Osteoblast (primary cell): ENCODE data around the gene PLXNA2. TPM values are rescaled to one million over a fixed set of nuclear protein-coding genes. Genes with fewer than 3 reads are reported as not detected.

Source experiments
- DNase-seq: peaks from one replicate; pipeline ENCODE4 v3.0.0; 2011; ENCODE audit warnings: low spot score, mixed read lengths; ENCODE audit not compliant: insufficient read length; ENCODE audit errors: missing footprints
- H2AFZ ChIP-seq: 2 replicates; pipeline ENCODE4 v1.6.0; 2011; ENCODE audit warnings: mild to moderate bottlenecking, low read length
- H3K27ac ChIP-seq: 2 replicates; pipeline ENCODE4 v1.5.1; 2011; ENCODE audit warnings: mild to moderate bottlenecking, low read depth, low read length, moderate library complexity
- H3K27me3 ChIP-seq: 2 replicates; pipeline ENCODE4 v1.6.0; 2012; ENCODE audit warnings: mild to moderate bottlenecking, control low read depth, inconsistent platforms, low read length, moderate library complexity; ENCODE audit not compliant: insufficient read depth
- H3K36me3 ChIP-seq: 2 replicates; pipeline ENCODE4 v1.5.1; 2011; ENCODE audit warnings: mild to moderate bottlenecking, low read length, control low read depth, moderate library complexity; ENCODE audit not compliant: insufficient read depth
- H3K4me1 ChIP-seq: 2 replicates; pipeline ENCODE4 v1.5.1; 2011; ENCODE audit warnings: mild to moderate bottlenecking, low read length, control low read depth, moderate library complexity; ENCODE audit not compliant: insufficient read depth
- H3K4me2 ChIP-seq: 2 replicates; pipeline ENCODE4 v1.6.0; 2011; ENCODE audit warnings: mild to moderate bottlenecking, low read length; ENCODE audit not compliant: insufficient read depth
- H3K4me3 ChIP-seq: fragments of 200-600 bp; sonication (generic); 3 replicates; pipeline ENCODE4 v1.5.1; 2012; ENCODE audit warnings: mild to moderate bottlenecking, low read length, inconsistent platforms; ENCODE audit not compliant: insufficient read depth
- H3K79me2 ChIP-seq: 2 replicates; pipeline ENCODE4 v1.6.0; 2012; ENCODE audit warnings: mild to moderate bottlenecking, low read length, control low read depth, inconsistent platforms; ENCODE audit not compliant: insufficient read depth
- H3K9me3 ChIP-seq: 2 replicates; pipeline ENCODE4 v1.5.1; 2011; ENCODE audit warnings: low read depth, low read length, control low read depth
- H4K20me1 ChIP-seq: 2 replicates; pipeline ENCODE4 v1.6.0; 2012; ENCODE audit warnings: mild to moderate bottlenecking, low read length, control low read depth; ENCODE audit not compliant: insufficient read depth
- CTCF ChIP-seq: IDR thresholded peaks from 2 replicates; pipeline ENCODE4 v1.5.1; 2011; ENCODE audit warnings: mild to moderate bottlenecking, low read depth, low read length, moderate library complexity; ENCODE audit errors: extremely low read depth
- total RNA-seq: library from RNA; depleted of rRNA; stranded (reverse); fragments of >200 nt; gene quantifications from 2 replicates; pipeline ENCODE4 v1.2.3, GENCODE V29; 2012

The PLXNA2 gene
- total RNA-seq, 1 donor = 3.3 TPM

DNA sequence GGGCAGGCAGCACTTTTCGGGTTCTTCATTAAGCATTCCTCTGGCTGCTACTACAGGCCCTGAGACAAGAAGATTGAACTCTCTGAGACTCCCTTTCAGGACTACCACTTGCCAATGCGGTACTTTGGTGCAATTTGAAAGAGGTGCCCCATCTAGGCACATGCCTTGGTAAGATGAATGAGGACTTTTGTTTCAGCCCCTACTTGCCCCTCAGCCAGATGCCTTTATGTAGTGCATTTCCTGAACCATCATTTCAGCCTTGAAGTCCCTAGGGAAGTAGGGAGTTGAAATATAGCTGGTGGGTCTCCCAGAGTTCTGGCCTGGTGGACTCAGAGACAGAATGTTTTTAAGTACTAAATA lies 123.8 kb downstream of the PLXNA2 start:
- peaks cover 10% of the 10 kb centered on the region for H3K4me1 ChIP-seq
- no peaks in the 10 kb centered on the region for H4K20me1 ChIP-seq
- H3K4me2 ChIP-seq = no peak overlapping the region
- no peaks in the 10 kb centered on the region for H3K79me2 ChIP-seq
- no peaks in the 10 kb centered on the region for H3K9me3 ChIP-seq
- no peak for TF ChIP-seq CTCF
- H3K27me3 ChIP-seq = no peaks in the 10 kb centered on the region
- no peak overlapping the region for H3K4me3 ChIP-seq
- H3K27ac ChIP-seq = no peak overlapping the region
- H2AFZ ChIP-seq = no peak overlapping the region
- DNase-seq = no peak
- no peaks in the 10 kb centered on the region for H3K36me3 ChIP-seq

DNA sequence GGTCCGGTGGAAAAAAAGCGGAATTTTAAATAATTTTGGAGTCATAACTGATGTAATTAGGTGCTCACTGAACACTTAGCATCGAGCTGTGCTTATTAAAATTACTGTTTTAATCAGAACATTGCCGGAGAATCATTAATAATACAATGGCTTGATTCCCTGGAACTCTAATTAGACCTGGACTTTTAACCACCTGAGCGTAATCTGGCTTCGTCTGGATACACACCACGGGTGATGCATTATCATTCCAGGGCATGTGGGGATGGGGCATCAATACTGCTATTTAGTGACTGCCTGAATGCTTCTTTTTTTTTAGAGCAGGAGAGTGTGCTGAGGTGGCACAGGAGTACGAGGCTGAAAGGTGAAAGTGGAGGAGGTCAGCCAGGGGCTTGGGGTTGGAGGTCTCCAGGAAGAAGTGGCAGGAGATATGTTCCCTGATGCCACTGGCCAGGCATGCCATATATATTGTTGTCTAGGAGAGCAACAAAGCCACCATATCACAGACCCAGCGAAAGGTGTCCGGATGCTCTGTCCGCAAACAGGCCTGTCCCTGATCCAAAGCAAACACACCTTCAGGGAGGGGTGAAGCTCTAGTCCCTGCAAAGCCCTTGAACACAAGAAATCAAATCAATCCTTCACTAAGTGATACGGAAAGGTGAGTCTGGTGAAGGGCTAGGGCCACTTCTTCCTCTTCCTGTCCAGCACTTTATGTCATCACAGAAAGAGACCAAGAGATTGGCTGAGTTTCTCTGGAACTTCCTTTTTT lies 125.2 kb downstream of the PLXNA2 start:
- no peak overlapping the region for H2AFZ ChIP-seq
- no peak overlapping the region for H3K4me3 ChIP-seq
- no peak for DNase-seq
- no peaks in the 10 kb centered on the region for H3K9me3 ChIP-seq
- no peak overlapping the region for H3K27ac ChIP-seq
- TF ChIP-seq CTCF = no peak
- no peaks in the 10 kb centered on the region for H3K27me3 ChIP-seq
- no peak overlapping the region for H3K4me2 ChIP-seq
- no peaks in the 10 kb centered on the region for H3K36me3 ChIP-seq
- no peaks in the 10 kb centered on the region for H4K20me1 ChIP-seq
- no peaks in the 10 kb centered on the region for H3K79me2 ChIP-seq
- H3K4me1 ChIP-seq = peaks cover 10% of the 10 kb centered on the region

GRCh38 chr1:208118306-208118705 lies 125.9 kb downstream of the PLXNA2 start:
- Histone ChIP-seq H3K27me3 (no peaks in the 10 kb centered on the region), H3K4me1 (peaks cover 10% of the 10 kb centered on the region), H2AFZ (no peak overlapping the region), H3K36me3 (no peaks in the 10 kb centered on the region), H3K79me2 (no peaks in the 10 kb centered on the region), H4K20me1 (no peaks in the 10 kb centered on the region), H3K4me3 (no peak overlapping the region), H3K27ac (no peak overlapping the region), H3K9me3 (no peaks in the 10 kb centered on the region), H3K4me2 (no peak overlapping the region)
- TF ChIP-seq CTCF = no peak
- DNase-seq = no peak

- H3K4me1 ChIP-seq = peaks cover 10% of the 10 kb centered on the region
- no peak overlapping the region for H3K4me3 ChIP-seq
- H3K27me3 ChIP-seq = no peaks in the 10 kb centered on the region
- no peaks in the 10 kb centered on the region for H4K20me1 ChIP-seq
- no peak overlapping the region for H2AFZ ChIP-seq
- no peaks in the 10 kb centered on the region for H3K36me3 ChIP-seq
- H3K79me2 ChIP-seq = no peaks in the 10 kb centered on the region
- no peak for TF ChIP-seq CTCF
- no peaks in the 10 kb centered on the region for H3K9me3 ChIP-seq
- H3K27ac ChIP-seq = no peak overlapping the region
- H3K4me2 ChIP-seq = no peak overlapping the region
- no peak for DNase-seq
Measured at GRCh38 chr1:208117826-208118225, 126.4 kb downstream of the PLXNA2 start.
